Stomach (tissue), 9 donors: Measurements from ENCODE around the gene KYNU. TPM values are rescaled to one million over a fixed set of nuclear protein-coding genes. Genes with fewer than 3 reads are reported as not detected.
"Not testable (repeated sequence)": the region's sequence is repeated elsewhere in the genome, so short reads cannot be mapped to it uniquely, and the experiment has no call there.

ENCODE experiments used
- DNase-seq, 2 donors: peaks; one replicate each; pipeline versions ENCODE4 v3.0.0 to v3.0.0-alpha.2; 2013 to 2019
- H3K27ac ChIP-seq, 5 donors: fragments of 200-600 bp in 4 of 5; sonication (generic) in 4 of 5; one replicate each; pipeline ENCODE4 v1.5.1; 2013 to 2019; ENCODE audit warnings: mild to moderate bottlenecking in 1 of 5, moderate library complexity in 1 of 5
- H3K27me3 ChIP-seq, 3 donors: fragments of 200-600 bp; sonication (generic); one replicate each; pipeline ENCODE4 v1.5.1; 2017 to 2019; ENCODE audit warnings: mixed run types in 1 of 3
- H3K36me3 ChIP-seq, 4 donors: fragments of 200-600 bp; sonication (generic); 1 replicate in 3 of 4; 2 replicates in 1 of 4; pipeline ENCODE4 v1.5.1; 2016 to 2019
- H3K4me1 ChIP-seq, 4 donors: fragments of 200-600 bp; sonication (generic); one replicate each; pipeline ENCODE4 v1.5.1; 2016 to 2019
- H3K4me3 ChIP-seq, 4 donors: fragments of 200-600 bp; sonication (generic) in 3 of 4; one replicate each; pipeline ENCODE4 v1.5.1; 2016 to 2019; ENCODE audit warnings: mild to moderate bottlenecking in 1 of 4
- H3K9me3 ChIP-seq, 4 donors: fragments of 200-600 bp; sonication (generic); one replicate each; pipeline ENCODE4 v1.5.1; 2016 to 2019
- CTCF ChIP-seq, 7 experiments: fragments of 450-650 bp in 4 of 7; fragments of 200-600 bp in 3 of 7; sonication (generic) in 3 of 7; IDR thresholded peaks; one replicate each; pipeline ENCODE4 v1.5.1; 2016 to 2019; ENCODE audit warnings: antibody characterized with exemption in 7 of 7, control low read depth in 2 of 7, mild to moderate bottlenecking in 1 of 7
- EP300 ChIP-seq: sonication (generic); formaldehyde crosslinking; IDR thresholded peaks from one replicate; pipeline ENCODE4 v1.6.1; 2017; ENCODE audit warnings: antibody characterized with exemption
- POLR2A ChIP-seq, 4 donors: fragments of 450-650 bp; IDR thresholded peaks; one replicate each; pipeline ENCODE4 v1.6.1; 2016; ENCODE audit warnings: antibody characterized with exemption in 4 of 4, control low read depth in 2 of 4, mild to moderate bottlenecking in 1 of 4, moderate library complexity in 1 of 4
- POLR2AphosphoS5 ChIP-seq, 3 donors: sonication (generic); formaldehyde crosslinking; IDR thresholded peaks; one replicate each; pipeline ENCODE4 v1.6.1; 2016; ENCODE audit warnings: antibody characterized with exemption in 3 of 3
- WGBS, 5 donors: extraction: QIAGEN DNeasy Blood & Tissue Kit in 3 of 5; methylation state at CpG; one replicate each; pipeline versions ENCODE4 v1.1.5 to v1.1.7; 2013 to 2018; 5-methylcytosine and 5-hydroxymethylcytosine counted together
- intact Hi-C: fragments of 100-400 bp; cut with DNase I; formaldehyde crosslinking; loops from one replicate; pipeline ENCODE4 v1.15.1; 2023; ENCODE audit warnings: low total_unique reads
- polyA plus RNA-seq, 3 donors: library from polyadenylated mRNA; stranded (reverse); fragments of 200-250 nt; gene quantifications; one replicate each; pipeline ENCODE4 v1.2.3, GENCODE V29; 2013
- total RNA-seq, 5 donors: library from RNA; depleted of rRNA; stranded (reverse); fragments of >200 nt; gene quantifications; one replicate each; pipeline versions ENCODE4 v1.1.0 to v1.2.3, GENCODE V29; 2014 to 2016
- donor health status: healthy with polysubstance abuse.
- donor health status: Bipolar disorder and iron deficiency.
- donor health status: healthy.

KYNU gene
- total and polyA plus RNA-seq, 8 donors: 2.1 to 39.4 (median 3.9) TPM; not detected in 1

GRCh38 chr2:142862847-142863246 lies 14.6 kb upstream of the KYNU start:
- intact Hi-C loops: no loop called here
- no peak overlapping the region for H3K4me3 ChIP-seq
- H3K4me1 ChIP-seq: peaks cover 0 to 18% (median 6%) of the 10 kb centered on the region in 4 donors
- TF ChIP-seq EP300: no peak
- 66 to 80% (median 69%) methylated on average over 5 of the region's 5 CpGs for WGBS, 5 donors
- no peak overlapping the region for H3K27ac ChIP-seq
- H3K9me3 ChIP-seq: no peaks in the 10 kb centered on the region
- no peaks in the 10 kb centered on the region for H3K36me3 ChIP-seq
- DNase-seq: no peak
- H3K27me3 ChIP-seq: no peaks in the 10 kb centered on the region

DNA sequence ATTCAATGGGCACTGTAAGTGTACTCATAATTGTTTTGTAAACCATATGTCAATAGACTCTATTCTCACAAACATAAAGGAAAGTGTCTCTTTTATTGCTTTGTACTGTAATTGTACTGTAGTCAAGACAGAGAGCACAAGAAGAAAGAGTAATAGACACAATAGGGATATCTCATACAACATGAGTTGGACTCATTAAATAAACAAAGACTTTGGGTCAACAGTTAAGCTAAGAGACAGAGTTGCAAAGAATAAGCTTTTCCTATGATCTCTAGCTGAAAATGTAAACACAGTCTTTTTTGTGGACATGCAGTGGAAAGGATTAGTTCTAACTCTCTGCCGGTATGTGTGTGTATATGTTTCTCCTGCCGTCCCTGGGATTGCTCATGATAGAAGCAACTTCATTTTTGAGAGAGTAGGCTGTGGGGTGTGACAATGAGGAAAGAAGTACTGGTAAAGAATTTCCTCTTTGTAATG lies 13.9 kb upstream of the KYNU start:
- H3K4me1 ChIP-seq: peaks cover 0 to 25% (median 6%) of the 10 kb centered on the region in 4 donors
- intact Hi-C loops: no loop called here
- no peaks in the 10 kb centered on the region for H3K9me3 ChIP-seq
- no peak overlapping the region for H3K4me3 ChIP-seq
- TF ChIP-seq POLR2AphosphoS5 (IDR thresholded peaks at IDR 0.05) (no peak), CTCF (IDR thresholded peaks at IDR 0.05) (no peak), EP300 (no peak), POLR2A (IDR thresholded peaks at IDR 0.05) (no peak)
- peak in 1 of 2 donors; percentile 15 for DNase-seq
- no peaks in the 10 kb centered on the region for H3K36me3 ChIP-seq
- peak overlapping the region in 1 of 5 donors; percentile 42 for H3K27ac ChIP-seq
- H3K27me3 ChIP-seq: no peaks in the 10 kb centered on the region
- WGBS, 5 donors: 18 to 34% (median 22%) methylated on average over 2 of the region's 2 CpGs

DNA sequence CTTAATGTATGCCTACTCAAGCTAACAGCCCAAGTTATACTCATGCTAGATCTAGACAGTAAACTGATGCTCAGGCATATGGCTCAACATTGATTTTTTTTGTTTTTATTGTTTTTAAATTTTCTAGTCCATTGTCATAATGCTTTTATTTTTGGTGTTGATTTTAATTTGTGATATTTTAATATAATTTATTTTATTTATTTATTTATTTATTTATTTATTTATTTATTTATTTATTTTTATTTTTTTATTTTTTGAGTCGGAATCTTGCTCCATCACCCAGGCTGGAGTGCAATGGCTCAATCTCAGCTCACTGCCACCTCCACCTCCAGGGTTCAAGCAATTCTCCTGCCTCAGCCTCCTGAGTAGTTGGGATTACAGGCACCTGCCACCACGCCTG lies 12.9 kb upstream of the KYNU start:
- H3K9me3 ChIP-seq, H3K27ac ChIP-seq, H3K36me3 ChIP-seq, DNase-seq, H3K4me3 ChIP-seq, intact Hi-C loops, H3K27me3 ChIP-seq: not testable (repeated sequence)
- WGBS, 5 donors: 91 to 96% (median 95%) methylated on average over 2 of the region's 2 CpGs
- peaks cover 0 to 25% (median 6%) of the 10 kb centered on the region in 4 donors for H3K4me1 ChIP-seq

DNA sequence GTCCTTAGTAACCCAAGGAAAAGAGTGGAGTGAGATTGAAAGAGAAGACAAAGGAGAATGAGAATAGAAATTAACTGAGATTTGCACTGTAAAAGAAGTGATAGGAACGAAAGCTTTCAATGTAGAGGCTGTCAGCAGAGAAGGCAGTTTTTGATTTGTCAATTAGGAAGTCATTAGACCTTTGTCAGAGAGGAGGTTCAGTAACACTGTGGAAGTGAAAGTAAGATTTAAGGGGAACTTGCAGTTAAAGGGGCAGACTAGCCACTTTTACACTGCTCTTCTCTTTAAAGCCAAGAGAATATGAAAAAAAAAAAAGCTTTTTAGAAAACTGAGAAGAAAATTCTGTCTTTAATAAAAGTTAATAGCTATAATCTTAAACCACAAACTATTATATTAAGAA lies 11.5 kb upstream of the KYNU start:
- TF ChIP-seq EP300 (no peak), POLR2A (IDR thresholded peaks at IDR 0.05) (no peak), POLR2AphosphoS5 (IDR thresholded peaks at IDR 0.05) (no peak), CTCF (IDR thresholded peaks at IDR 0.05) (no peak)
- 19 to 35% (median 25%) methylated on average over 1 of the region's 1 CpG for WGBS, 5 donors
- Histone ChIP-seq H3K27ac (peak overlapping the region in 2 of 5 donors; percentile 47 to 65), H3K36me3 (no peaks in the 10 kb centered on the region), H3K9me3 (no peaks in the 10 kb centered on the region), H3K27me3 (no peaks in the 10 kb centered on the region), H3K4me3 (peak overlapping the region in 1 of 4 donors; percentile 4), H3K4me1 (peaks cover 0 to 25% (median 6%) of the 10 kb centered on the region in 4 donors)
- peak in 1 of 2 donors; percentile 34 for DNase-seq
- intact Hi-C loops: no loop called here

- no peak overlapping the region for H3K4me3 ChIP-seq
- intact Hi-C loops: no loop called here
Observed at GRCh38 chr2:142866426-142866825, 11.0 kb upstream of the KYNU start.

More at GRCh38 chr2:142866426-142866825, 11.0 kb upstream of the KYNU start:
- 71 to 84% (median 74%) methylated on average over 2 of the region's 2 CpGs for WGBS, 5 donors
- no peak for DNase-seq
- peaks cover 0 to 25% (median 6%) of the 10 kb centered on the region in 4 donors for H3K4me1 ChIP-seq
- H3K27me3 ChIP-seq: no peaks in the 10 kb centered on the region
- peak overlapping the region in 2 of 5 donors; percentile 47 to 65 for H3K27ac ChIP-seq
- no peaks in the 10 kb centered on the region for H3K9me3 ChIP-seq
- H3K36me3 ChIP-seq: no peaks in the 10 kb centered on the region
- TF ChIP-seq CTCF (IDR thresholded peaks at IDR 0.05) (no peak), POLR2AphosphoS5 (IDR thresholded peaks at IDR 0.05) (no peak), EP300 (no peak), POLR2A (IDR thresholded peaks at IDR 0.05) (no peak)
